Epidermal melanocyte (primary cell): ENCODE results near the gene MRFAP1.
"Not testable (repeated sequence)": the region's sequence is repeated elsewhere in the genome, so short reads cannot be mapped to it uniquely, and the experiment has no call there.

Experiments
- DNase-seq: peaks from one replicate; pipeline ENCODE4 v3.0.0; 2011; ENCODE audit warnings: low spot score; ENCODE audit not compliant: insufficient read length

Gene MRFAP1

GRCh38 chr4:6633091-6633906 lies 7.2 kb upstream of the MRFAP1 start:
- no peak for DNase-seq

GRCh38 chr4:6634746-6635145 lies 5.7 kb upstream of the MRFAP1 start:
- no peak for DNase-seq

- DNase-seq, result no peak
Measured at GRCh38 chr4:6639137-6639680, 1.3 kb upstream of the MRFAP1 start.

GRCh38 chr4:6641164-6641970 lies 882 bp downstream of the MRFAP1 start:
- no peak for DNase-seq

- no peak for DNase-seq
Measured at GRCh38 chr4:6641971-6642320, 1.5 kb downstream of the MRFAP1 start.

- no peak for DNase-seq
Measured at GRCh38 chr4:6643141-6643847, 2.8 kb downstream of the MRFAP1 start.

- no peak for DNase-seq
Measured at GRCh38 chr4:6644792-6645530, 4.5 kb downstream of the MRFAP1 start.

GRCh38 chr4:6647169-6647568 lies 6.7 kb downstream of the MRFAP1 start:
- DNase-seq, result no peak

- no peak for DNase-seq
Measured at GRCh38 chr4:6647582-6648230, 7.2 kb downstream of the MRFAP1 start.

- no peak for DNase-seq
Measured at GRCh38 chr4:6649216-6649615, 8.7 kb downstream of the MRFAP1 start.

- not testable (repeated sequence) for DNase-seq
Measured at GRCh38 chr4:6654211-6654610, 13.7 kb downstream of the MRFAP1 start.

GRCh38 chr4:6655291-6655690 lies 14.8 kb downstream of the MRFAP1 start:
- not testable (repeated sequence) for DNase-seq

- DNase-seq, result no peak
Measured at GRCh38 chr4:6655924-6656323, 15.4 kb downstream of the MRFAP1 start.

GRCh38 chr4:6657242-6658208 lies 17.0 kb downstream of the MRFAP1 start:
- DNase-seq, result no peak

GRCh38 chr4:6658209-6658595 lies 17.7 kb downstream of the MRFAP1 start:
- no peak for DNase-seq

GRCh38 chr4:6658597-6659075 lies 18.2 kb downstream of the MRFAP1 start:
- no peak for DNase-seq

GRCh38 chr4:6659897-6660296 lies 19.4 kb downstream of the MRFAP1 start:
- DNase-seq, result no peak

GRCh38 chr4:6660430-6660829 lies 19.9 kb downstream of the MRFAP1 start:
- DNase-seq, result no peak

- no peak for DNase-seq
Measured at GRCh38 chr4:6662591-6662990, 22.1 kb downstream of the MRFAP1 start.
